IPS-20b (cell line): ENCODE data around the gene LIMK1.

Experiments used
- H3K27ac ChIP-seq: one replicate; pipeline ENCODE4 v1.5.1; 2013; ENCODE audit warnings: low read length
- H3K27me3 ChIP-seq: 2 replicates; pipeline ENCODE4 v1.6.1; 2013; ENCODE audit warnings: mild to moderate bottlenecking, low read length, inconsistent platforms; ENCODE audit not compliant: insufficient read depth
- H3K36me3 ChIP-seq: 2 replicates; pipeline ENCODE4 v1.6.1; 2013; ENCODE audit warnings: low read depth, mild to moderate bottlenecking, inconsistent platforms, low read length, moderate library complexity; ENCODE audit not compliant: insufficient read depth
- H3K4me1 ChIP-seq: 2 replicates; pipeline ENCODE4 v1.6.1; 2013; ENCODE audit warnings: mild to moderate bottlenecking, control low read depth, inconsistent platforms, low read length, moderate library complexity; ENCODE audit not compliant: insufficient read depth
- H3K4me3 ChIP-seq: 2 replicates; pipeline ENCODE4 v1.5.1; 2013; ENCODE audit warnings: mild to moderate bottlenecking, low read length, inconsistent platforms
- H3K9ac ChIP-seq: 2 replicates; pipeline ENCODE4 v1.6.1; 2013; ENCODE audit warnings: low read depth, mild to moderate bottlenecking, inconsistent platforms, low read length, moderate library complexity
- H3K9me3 ChIP-seq: 2 replicates; pipeline ENCODE4 v1.6.1; 2013; ENCODE audit warnings: mild to moderate bottlenecking, low read depth, low read length, inconsistent platforms; ENCODE audit not compliant: insufficient read depth

The LIMK1 gene

DNA sequence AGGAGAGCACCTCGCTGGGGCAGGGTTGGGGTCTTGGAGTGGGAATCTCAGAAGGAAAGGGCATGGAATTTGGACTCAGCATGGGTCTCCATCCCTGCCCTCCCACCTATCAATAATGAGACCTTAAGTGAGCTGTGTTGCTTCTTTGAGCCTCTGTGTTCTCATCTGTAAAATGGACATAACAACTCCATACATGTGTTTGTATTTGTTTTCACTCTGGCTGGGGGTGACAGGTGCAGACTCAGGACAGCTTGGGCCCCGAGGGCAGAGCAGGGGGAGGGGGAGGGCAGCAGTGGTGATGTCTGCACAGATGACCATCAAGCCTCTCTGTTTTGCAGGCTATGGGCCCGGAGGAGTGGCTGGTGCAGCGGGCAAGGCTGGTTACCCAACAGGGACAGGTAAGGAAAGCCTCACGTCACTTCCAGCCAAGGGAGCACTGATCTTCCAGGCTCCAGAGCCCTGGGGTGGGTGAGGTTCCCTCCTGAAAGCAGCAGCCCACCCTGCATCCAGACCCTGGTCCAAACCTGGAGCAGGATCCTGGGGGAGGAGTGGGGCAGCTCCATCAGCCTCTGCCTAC, 35.7 kb upstream of the LIMK1 start:
- no peak overlapping the region for H3K27ac ChIP-seq
- H3K9ac ChIP-seq = no peak overlapping the region
- H3K9me3 ChIP-seq = no peaks in the 10 kb centered on the region

DNA sequence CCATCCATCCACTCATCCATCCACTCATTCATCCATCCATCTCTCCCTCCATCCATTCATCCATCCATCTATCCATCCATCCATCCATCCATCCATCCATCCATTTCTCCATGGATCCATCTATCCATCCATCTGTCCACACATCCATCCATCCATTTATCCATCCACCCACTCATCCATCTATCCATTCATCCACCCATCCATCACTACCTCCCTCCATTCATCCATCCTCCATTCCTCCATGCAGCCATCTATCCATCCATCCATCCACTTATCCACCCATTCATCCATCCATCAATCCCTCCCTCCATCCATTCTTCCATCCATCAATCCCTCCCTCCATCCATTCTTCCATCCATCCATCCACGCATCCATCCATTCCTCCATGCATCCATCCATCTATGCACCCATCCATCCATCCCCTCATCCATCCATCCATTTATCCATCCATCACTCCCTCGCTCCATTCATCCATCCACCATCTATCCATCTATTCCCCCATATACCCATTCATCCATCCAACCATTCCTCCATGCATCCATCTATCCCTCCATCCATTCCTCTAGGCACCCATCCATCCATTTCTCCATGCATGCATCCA, 34.5 kb upstream of the LIMK1 start:
- Histone ChIP-seq H3K4me1 (no peaks in the 10 kb centered on the region; the same call in 1 of the 2 replicates), H3K4me3 (no peak overlapping the region), H3K36me3 (no peaks in the 10 kb centered on the region), H3K9me3 (no peaks in the 10 kb centered on the region), H3K9ac (no peak overlapping the region), H3K27ac (no peak overlapping the region), H3K27me3 (no peaks in the 10 kb centered on the region)

More for the DNA sequence above, 35.7 kb upstream of the LIMK1 start:
- no peaks in the 10 kb centered on the region for H3K36me3 ChIP-seq
- peaks cover 10% of the 10 kb centered on the region; the same call in 1 of the 2 replicates for H3K4me1 ChIP-seq
- H3K27me3 ChIP-seq = no peaks in the 10 kb centered on the region
- no peak overlapping the region for H3K4me3 ChIP-seq

DNA sequence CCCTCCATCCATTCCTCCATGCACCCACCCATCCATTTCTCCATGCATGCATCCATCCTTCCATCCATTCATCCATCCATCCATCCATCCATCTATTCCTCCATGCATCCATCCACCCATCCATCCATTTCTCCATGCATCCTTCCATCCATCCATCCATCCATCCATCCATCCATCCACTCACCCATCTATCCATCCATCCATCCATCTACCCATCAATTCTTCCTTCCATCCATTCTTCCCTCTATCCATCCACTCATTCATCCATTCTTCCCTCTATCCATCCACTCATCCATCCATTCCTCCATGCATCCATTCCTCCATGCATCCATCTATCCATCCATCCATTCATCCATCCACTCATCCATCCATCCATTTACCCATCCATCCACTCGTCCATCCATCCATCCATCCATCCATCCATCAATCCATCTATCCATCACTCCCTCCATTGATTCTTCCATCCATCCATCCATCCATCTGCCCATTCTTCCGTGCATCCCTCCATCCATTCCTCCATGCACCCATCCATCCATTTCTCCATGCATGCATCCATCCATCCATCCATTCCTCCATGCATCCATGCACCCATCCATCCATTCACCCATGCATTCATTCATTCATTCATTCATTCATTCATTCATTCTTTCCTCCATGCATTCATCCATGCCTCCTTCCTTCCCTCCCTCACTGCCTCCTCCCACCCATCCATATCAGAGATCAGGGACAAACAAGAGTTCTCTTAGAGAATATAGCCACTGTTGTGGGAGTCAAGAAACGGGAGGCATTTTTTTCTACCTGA, 33.4 kb upstream of the LIMK1 start:
- Histone ChIP-seq H3K27ac (no peak overlapping the region), H3K4me3 (no peak overlapping the region), H3K36me3 (no peaks in the 10 kb centered on the region), H3K4me1 (no peaks in the 10 kb centered on the region; the same call in 1 of the 2 replicates), H3K27me3 (no peaks in the 10 kb centered on the region), H3K9ac (no peak overlapping the region), H3K9me3 (no peaks in the 10 kb centered on the region)

DNA sequence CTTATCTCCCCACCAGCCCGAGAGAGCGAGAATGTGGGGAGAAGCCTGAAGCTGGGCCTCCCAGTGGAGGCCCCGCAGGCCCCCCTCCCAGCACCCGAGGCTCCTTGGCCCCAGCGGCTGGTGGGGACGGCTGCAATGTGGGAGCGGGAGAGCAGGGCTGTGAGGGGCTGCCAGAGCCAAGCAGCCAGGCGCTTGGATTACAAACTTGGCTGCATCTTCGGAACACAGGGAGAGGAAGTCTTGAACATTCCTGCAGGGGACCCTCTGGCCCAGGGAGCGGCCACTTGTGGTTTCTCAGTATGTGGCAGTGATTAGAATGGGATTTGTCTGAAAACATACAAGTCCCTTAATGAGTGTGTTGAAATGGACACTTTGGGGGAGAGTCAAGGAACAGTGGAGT, 32.4 kb upstream of the LIMK1 start:
- no peak overlapping the region for H3K27ac ChIP-seq

DNA sequence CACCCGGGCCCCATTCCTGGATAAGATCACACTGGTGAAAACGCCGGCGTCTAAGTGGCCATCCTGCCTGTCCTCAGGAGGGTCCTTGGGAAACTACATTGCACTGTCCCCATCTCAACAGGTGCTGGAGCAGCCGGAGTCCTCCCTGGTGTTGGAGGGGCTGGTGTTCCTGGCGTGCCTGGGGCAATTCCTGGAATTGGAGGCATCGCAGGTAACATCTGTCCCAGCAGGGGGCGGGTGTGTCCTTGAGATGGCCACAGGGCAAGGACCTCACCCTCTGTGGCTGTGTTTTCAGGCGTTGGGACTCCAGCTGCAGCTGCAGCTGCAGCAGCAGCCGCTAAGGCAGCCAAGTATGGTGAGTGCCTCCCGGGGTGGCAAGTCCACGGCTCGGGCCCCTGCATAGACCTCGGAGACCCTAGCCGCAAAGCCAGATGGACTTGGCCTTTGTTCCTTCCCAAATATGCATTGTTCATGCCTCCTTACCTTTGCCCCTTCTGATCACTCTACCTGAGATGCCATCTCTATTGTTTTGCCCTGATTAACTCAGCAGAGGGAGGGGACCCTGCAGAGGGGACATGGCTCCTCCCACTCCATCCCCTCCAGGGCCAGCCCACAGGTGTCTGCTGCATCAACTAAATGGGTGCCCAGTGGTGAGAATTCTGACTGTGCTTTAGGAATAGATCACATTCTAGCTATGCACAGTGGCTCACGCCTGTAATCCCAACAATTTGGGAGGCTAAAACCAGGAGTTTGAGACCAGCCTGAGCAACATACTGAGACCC, 31.8 kb upstream of the LIMK1 start:
- Histone ChIP-seq H3K36me3 (no peaks in the 10 kb centered on the region), H3K9me3 (no peaks in the 10 kb centered on the region), H3K27me3 (no peaks in the 10 kb centered on the region), H3K9ac (no peak overlapping the region), H3K27ac (no peak overlapping the region), H3K4me1 (no peaks in the 10 kb centered on the region; the same call in 1 of the 2 replicates), H3K4me3 (no peak overlapping the region)

More for the DNA sequence above, 32.4 kb upstream of the LIMK1 start:
- no peak overlapping the region for H3K4me3 ChIP-seq
- H3K9ac ChIP-seq = no peak overlapping the region
- H3K36me3 ChIP-seq = no peaks in the 10 kb centered on the region
- H3K4me1 ChIP-seq = no peaks in the 10 kb centered on the region; the same call in 1 of the 2 replicates
- no peaks in the 10 kb centered on the region for H3K27me3 ChIP-seq
- no peaks in the 10 kb centered on the region for H3K9me3 ChIP-seq

DNA sequence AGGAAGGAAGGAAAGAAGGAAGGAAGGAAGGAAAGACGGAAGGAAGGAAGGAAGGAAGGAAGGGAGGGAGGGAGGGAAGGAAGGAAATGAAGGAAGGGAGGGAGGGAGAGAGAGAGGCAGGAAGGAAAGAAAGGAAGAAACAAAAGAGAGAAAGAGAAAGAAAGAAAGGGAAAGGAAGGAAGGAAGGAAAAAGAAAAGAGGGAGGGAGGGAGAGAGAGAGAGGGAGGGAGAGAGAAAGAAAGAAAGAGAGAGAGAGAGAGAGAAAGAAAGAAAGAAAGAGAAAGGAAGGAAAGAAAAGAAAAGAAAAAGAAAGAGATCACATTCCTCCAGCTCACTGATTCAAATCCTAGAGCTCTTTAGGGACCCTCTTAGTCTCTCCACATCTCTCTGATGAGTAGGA, 31.0 kb upstream of the LIMK1 start:
- Histone ChIP-seq H3K4me3 (no peak overlapping the region), H3K36me3 (no peaks in the 10 kb centered on the region), H3K9ac (no peak overlapping the region), H3K4me1 (no peaks in the 10 kb centered on the region; the same call in 1 of the 2 replicates), H3K9me3 (no peaks in the 10 kb centered on the region), H3K27me3 (no peaks in the 10 kb centered on the region), H3K27ac (no peak overlapping the region)

DNA sequence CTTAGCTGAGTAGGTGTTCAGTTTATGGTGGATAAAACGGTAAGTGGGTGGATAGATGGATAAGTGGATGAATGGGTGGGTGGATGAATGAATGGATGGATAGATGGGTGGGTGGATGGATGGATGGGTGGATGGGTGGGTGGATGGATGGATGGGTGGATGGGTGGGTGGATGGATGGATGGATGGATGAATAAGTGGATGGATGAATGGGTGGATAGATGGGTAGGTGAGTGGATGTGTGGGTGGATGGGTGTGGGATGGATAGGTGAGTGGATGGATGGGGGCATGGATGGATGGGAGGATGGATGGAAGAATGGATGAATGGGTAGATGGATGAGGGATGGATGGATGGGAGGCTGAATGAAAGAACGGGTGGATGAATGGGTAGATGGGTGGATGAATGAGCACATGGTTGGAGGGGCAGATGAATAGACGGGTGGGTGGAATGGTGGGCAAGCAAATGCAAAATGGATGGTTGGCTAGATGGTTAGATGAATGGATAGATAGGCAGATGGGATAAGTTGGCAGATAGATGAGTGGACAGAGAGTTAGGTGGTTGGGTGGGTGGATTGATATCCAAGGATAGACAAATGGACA, 29.9 kb upstream of the LIMK1 start:
- Histone ChIP-seq H3K27me3 (no peaks in the 10 kb centered on the region), H3K9ac (no peak overlapping the region), H3K4me1 (no peaks in the 10 kb centered on the region; the same call in 1 of the 2 replicates), H3K9me3 (no peaks in the 10 kb centered on the region), H3K27ac (no peak overlapping the region), H3K4me3 (no peak overlapping the region), H3K36me3 (no peaks in the 10 kb centered on the region)

DNA sequence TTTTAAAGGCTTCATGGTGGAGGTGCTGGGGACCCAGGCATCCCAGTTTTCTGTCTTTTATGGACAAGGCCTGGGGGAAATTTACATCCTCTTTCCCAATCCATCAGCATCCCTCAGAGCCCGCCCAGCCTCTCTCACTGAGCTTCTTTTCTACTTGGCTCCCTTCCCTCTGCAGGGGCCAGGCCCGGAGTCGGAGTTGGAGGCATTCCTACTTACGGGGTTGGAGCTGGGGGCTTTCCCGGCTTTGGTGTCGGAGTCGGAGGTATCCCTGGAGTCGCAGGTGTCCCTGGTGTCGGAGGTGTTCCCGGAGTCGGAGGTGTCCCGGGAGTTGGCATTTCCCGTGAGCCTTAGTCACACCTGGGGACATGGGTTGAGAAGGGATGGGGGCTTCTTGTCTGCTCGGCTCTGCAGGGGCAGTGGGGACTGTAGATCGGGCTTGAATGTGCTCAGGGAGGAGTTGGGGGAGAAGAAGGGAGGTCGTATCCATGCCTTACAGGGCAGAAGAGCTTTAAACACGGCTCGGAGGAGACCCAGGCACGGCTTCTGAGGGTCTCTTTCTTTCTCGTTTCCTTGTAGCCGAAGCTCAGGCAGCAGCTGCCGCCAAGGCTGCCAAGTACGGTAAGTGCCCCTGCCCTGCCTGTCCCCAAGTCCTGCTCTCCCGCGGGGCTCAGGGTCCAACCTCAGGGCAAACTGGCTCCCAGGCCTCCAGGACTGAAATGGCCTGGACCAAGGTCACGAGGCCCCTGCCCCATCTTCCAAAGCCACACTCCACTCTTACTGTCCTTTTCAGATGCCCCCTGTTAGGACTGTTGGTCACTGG, 27.3 kb upstream of the LIMK1 start:
- no peaks in the 10 kb centered on the region for H3K27me3 ChIP-seq
- H3K9ac ChIP-seq = no peak overlapping the region
- H3K9me3 ChIP-seq = no peaks in the 10 kb centered on the region
- no peaks in the 10 kb centered on the region for H3K36me3 ChIP-seq
- H3K27ac ChIP-seq = no peak overlapping the region
- no peaks in the 10 kb centered on the region; the same call in 1 of the 2 replicates for H3K4me1 ChIP-seq
- no peak overlapping the region for H3K4me3 ChIP-seq

DNA sequence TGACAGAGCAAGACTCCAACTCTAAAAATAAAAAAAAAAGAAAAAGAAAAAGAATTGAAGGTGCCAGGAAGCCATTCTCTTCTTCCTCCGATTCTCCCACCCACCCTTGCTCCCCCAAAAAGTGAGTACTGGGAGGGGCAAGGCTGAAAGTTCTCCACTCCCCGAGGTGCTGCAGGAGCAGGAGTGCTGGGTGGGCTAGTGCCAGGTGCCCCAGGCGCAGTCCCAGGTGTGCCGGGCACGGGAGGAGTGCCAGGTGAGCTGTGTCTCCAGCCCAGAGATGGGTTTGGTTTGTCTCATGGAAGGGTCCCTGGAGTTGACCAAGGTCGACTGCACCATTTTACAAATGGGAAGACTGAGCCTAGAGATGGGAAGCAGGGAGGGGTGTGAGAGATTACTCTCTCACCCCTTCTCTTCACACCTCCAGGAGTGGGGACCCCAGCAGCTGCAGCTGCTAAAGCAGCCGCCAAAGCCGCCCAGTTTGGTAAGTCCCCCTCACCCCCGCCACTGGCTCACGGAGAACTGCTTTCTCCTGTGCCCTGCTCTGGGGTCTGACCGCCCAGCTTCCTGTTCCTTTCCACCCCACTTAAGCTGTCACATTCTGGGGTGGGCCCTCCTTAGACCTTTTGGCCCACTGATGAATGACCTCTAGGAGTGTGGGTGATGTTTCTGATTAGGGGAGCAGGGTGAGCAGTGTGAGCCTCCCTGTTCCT, 26.2 kb upstream of the LIMK1 start:
- no peak overlapping the region for H3K27ac ChIP-seq

DNA sequence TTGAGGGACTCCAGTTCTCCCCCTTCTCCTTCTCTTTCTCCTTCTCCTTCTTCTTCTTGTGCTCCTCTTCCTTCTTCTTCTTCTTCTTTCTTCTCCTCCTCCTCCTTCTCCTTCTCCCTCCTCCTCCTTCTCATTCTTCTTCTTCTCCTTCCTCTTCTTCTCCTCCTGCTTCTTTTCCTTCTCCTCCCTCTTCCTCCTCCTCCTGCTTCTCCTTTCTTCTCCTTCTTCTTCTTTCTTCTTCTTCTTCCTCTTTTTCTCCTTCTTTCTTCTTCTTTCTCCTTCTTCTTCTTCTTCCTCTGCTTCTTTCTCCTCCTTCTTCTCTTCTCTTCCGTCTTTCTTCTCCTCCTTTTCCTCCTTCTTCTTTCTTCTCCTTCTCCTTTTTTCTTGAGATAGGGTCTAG, 25.6 kb upstream of the LIMK1 start:
- H3K27ac ChIP-seq = no peak overlapping the region
- H3K36me3 ChIP-seq = no peaks in the 10 kb centered on the region
- no peaks in the 10 kb centered on the region for H3K27me3 ChIP-seq
- no peak overlapping the region for H3K9ac ChIP-seq
- H3K4me3 ChIP-seq = no peak overlapping the region
- no peaks in the 10 kb centered on the region for H3K9me3 ChIP-seq
- no peaks in the 10 kb centered on the region for H3K4me1 ChIP-seq

More for the DNA sequence above, 26.2 kb upstream of the LIMK1 start:
- Histone ChIP-seq H3K9ac (no peak overlapping the region), H3K36me3 (no peaks in the 10 kb centered on the region), H3K9me3 (no peaks in the 10 kb centered on the region), H3K27me3 (no peaks in the 10 kb centered on the region), H3K4me1 (no peaks in the 10 kb centered on the region), H3K4me3 (no peak overlapping the region)
